ENCODE results near the gene B4GALT4. TPM values are rescaled to one million over a fixed set of nuclear protein-coding genes. Genes with fewer than 3 reads are reported as not detected.
A peak's percentile ranks its signal among the peaks of the same experiment; 100 is the strongest.

The B4GALT4 gene
- polyA plus RNA-seq, 2 of the 4 experiments (the other 2 are of a cell fraction) = 101 to 193 TPM

- Histone ChIP-seq H3K4me2 (no peak overlapping the region), H3K27ac (no peak overlapping the region), H3K4me1 (peaks cover 62% of the 10 kb centered on the region), H3K9me3 (no peaks in the 10 kb centered on the region), H3K4me3 (no peak overlapping the region)
- FAIRE-seq (no peak), DNase-seq (ENCODE audit: low read depth in 1 of 2, low spot score in 1 of 2) (no peak), ATAC-seq (no peak)
- CTCF ChIA-PET = interaction anchor here (9.1 kb wide), 1 partner anchor 11 kb away, joined by 47 read pairs; the partner anchor contains the start of gene B4GALT4
- TF ChIP-seq RARB (CRISPR knock-in tag; IDR thresholded peaks at IDR 0.05) = no peak
- no peak for TF ChIP-seq ZFP36 (IDR thresholded peaks at IDR 0.05; ENCODE audit: borderline replicate concordance, partially characterized antibody)
- no peak for TF ChIP-seq SMC3 (IDR thresholded peaks at IDR 0.05)
- TF ChIP-seq ZSCAN20 (CRISPR knock-in tag; IDR thresholded peaks at IDR 0.05) = no peak
- TF ChIP-seq KDM1A (IDR thresholded peaks at IDR 0.05; ENCODE audit: low read depth) = no peak
- TF ChIP-seq PBX3 (IDR thresholded peaks at IDR 0.05) = no peak
- 85% methylated on average over 7 of the region's 7 CpGs for WGBS (ENCODE audit: missing lambda C conversion rate)
- POLR2A ChIA-PET = interaction anchor here (2.8 kb wide), 1 partner anchor 12 kb away, joined by 13 read pairs; the partner anchor contains the start of gene B4GALT4
These were observed 11.5 kb downstream of the B4GALT4 start for GRCh38 chr3:119229190-119229589.

GRCh38 chr3:119228373-119229145 is 12.1 kb downstream of the B4GALT4 start:
- WGBS (ENCODE audit: missing lambda C conversion rate) = 86% methylated on average over 2 of the region's 2 CpGs
- H3K4me1 ChIP-seq = peaks cover 63% of the 10 kb centered on the region
- FAIRE-seq (no peak), ATAC-seq (no peak), DNase-seq (ENCODE audit: low read depth in 1 of 2, low spot score in 1 of 2) (no peak)
- H3K9me3 ChIP-seq = no peaks in the 10 kb centered on the region
- TF ChIP-seq HOXB5 (CRISPR knock-in tag; IDR thresholded peaks at IDR 0.05) (no peak), BCL3 (IDR thresholded peaks at IDR 0.05) (no peak), ESRRA (IDR thresholded peaks at IDR 0.05; ENCODE audit: borderline replicate concordance, low read length) (no peak), TP53 (CRISPR knock-in tag; IDR thresholded peaks at IDR 0.05) (no peak), HEYL (CRISPR knock-in tag; IDR thresholded peaks at IDR 0.05) (no peak), HOXB13 (CRISPR knock-in tag; IDR thresholded peaks at IDR 0.05; ENCODE audit: low read depth) (no peak), FOXS1 (CRISPR knock-in tag; IDR thresholded peaks at IDR 0.05) (no peak), HES2 (IDR thresholded peaks at IDR 0.05) (no peak), PHF8 (IDR thresholded peaks at IDR 0.05; ENCODE audit: borderline replicate concordance, low read depth) (no peak), RFX5 (IDR thresholded peaks at IDR 0.05) (no peak), RAD21 (conservative IDR thresholded peaks at IDR 0.05 in 1 of 2, IDR thresholded peaks at IDR 0.05 in 1 of 2) (no peak), HMGXB4 (CRISPR knock-in tag; IDR thresholded peaks at IDR 0.05; ENCODE audit: borderline replicate concordance) (no peak), NR3C1 (IDR thresholded peaks at IDR 0.05) (no peak), RNF2 (IDR thresholded peaks at IDR 0.05; ENCODE audit: borderline replicate concordance, low read depth) (no peak), PBX3 (IDR thresholded peaks at IDR 0.05) (no peak), CBX8 (IDR thresholded peaks at IDR 0.05) (no peak)
- peak overlapping the region in 1 of 2 experiments; percentile 66; a peak in 3 of 6 replicates for H3K27ac ChIP-seq
- ChIA-PET POLR2A (no interaction called here), CTCF (interaction anchor here (0.9 to 9.1 kb wide), 3 partner anchors 12 to 452 kb away, joined by 3 to 47 read pairs (median 3); partner anchors contain the start of gene B4GALT4)
- no peak overlapping the region for H3K4me3 ChIP-seq
- H3K4me2 ChIP-seq = peak overlapping the region; percentile 56; the same call in 2 of the 3 replicates

Data from A549 (cell line).